GM18517 (cell line): Measurements from ENCODE around the gene GPC6.

ENCODE experiments used
- ATAC-seq: cut with Tn5 transposase; IDR thresholded peaks from one replicate; pipeline ENCODE4 v1.9.1; 2021; ENCODE audit warnings: mild to moderate bottlenecking, moderate library complexity; ENCODE audit not compliant: unreplicated experiment

Gene GPC6

GRCh38 chr13:93364166-93364565, 137.6 kb downstream of the GPC6 start:
- ATAC-seq: no peak

DNA sequence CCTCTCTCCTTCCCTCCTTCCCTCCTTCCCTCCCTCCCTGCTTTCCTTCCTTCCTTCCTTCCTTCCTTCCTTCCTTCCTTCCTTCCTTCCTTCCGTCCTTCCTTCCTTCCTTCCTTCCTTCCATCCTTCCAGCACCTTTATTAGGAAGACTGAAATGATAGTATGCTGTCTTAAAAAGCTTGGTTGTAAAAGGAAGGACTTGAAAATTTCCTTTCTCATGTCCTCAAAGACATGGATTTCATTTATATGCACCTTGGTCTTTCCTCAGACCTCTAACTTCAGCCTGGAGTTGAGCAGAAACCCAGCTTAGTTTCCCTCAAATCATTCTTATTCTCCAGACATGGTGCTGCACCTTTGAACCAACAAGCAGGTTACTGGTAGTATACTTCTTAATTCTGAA, 141.7 kb downstream of the GPC6 start:
- no peak for ATAC-seq

DNA sequence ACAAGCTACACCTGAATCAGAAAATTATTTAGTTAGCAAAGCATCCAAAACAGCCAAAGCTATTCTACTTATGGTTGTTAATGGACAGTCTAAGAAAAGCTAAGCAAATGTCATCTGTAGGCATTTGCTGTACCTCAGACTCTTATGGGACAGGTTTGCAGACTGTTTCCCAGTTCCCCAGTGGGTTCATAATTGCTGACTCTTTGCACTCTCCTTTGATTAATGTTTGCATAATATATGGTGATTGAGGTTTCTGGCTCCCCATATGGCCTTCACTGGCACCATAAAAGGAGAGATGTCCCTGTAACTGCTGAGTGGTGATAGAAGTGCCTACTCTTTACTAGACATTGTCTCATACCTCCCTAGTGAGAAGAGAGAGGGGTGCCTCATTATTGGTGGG, 142.1 kb downstream of the GPC6 start:
- ATAC-seq: no peak

GRCh38 chr13:93372856-93373255, 146.2 kb downstream of the GPC6 start:
- no peak for ATAC-seq

- ATAC-seq: no peak
Observed at GRCh38 chr13:93375491-93375890, 148.9 kb downstream of the GPC6 start.

DNA sequence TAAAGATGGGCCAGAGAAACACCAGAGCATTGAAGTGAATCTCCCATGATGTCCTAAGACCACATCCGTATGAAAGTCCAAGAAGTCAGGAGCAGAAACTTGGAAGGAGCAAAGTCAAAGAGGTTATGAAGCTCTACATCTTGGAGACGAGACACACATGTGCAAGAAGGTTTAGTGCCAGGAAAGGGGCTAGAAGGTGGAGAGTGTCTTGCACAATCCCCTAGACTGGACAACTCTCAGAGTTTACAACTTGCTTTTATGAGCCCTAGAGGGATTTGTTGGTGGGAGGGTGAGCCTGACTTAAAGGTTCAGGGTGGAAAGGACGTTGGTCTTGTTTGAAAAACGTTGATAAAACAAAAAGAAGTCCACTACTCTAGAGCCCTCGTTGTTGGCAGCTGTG, 150.6 kb downstream of the GPC6 start:
- no peak for ATAC-seq

DNA sequence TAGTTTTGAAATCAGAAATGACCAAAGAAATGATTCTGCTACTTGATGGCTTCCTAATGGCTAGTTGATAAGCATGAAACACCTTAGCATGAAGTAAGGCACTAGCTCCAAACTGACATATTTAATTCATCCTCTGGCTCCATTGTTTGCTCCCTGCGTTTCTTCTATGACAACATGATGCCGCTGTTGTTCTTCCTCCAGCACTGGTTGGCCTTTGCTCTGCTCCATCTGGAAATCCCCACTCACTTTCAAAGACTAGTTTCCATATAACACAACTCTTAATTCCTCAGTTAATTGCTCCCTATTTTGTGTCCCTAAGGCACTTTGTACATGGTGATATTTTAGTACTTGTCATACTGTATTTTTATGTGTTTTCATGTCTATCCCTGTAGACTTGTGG, 151.6 kb downstream of the GPC6 start:
- no peak for ATAC-seq

- ATAC-seq: no peak
Observed at GRCh38 chr13:93386116-93386515, 159.5 kb downstream of the GPC6 start.

DNA sequence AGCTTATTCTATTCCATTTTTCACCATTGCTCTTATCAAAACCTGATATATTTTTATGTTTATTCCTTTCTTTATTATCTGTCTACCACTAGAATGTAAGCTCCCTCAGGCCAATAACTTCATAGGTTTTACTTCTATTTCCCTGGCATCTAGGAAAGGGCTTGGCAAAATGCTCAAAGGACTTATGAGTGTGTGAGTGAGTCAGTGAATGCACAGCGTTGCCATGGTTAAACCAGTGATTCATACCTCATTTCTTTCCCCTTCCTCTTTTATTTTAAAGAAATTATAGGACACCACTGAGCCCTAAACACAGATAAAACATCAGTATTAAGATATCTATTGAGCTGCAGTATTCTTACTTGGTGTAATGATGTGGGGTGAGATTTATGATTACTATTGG, 162.1 kb downstream of the GPC6 start:
- no peak for ATAC-seq

DNA sequence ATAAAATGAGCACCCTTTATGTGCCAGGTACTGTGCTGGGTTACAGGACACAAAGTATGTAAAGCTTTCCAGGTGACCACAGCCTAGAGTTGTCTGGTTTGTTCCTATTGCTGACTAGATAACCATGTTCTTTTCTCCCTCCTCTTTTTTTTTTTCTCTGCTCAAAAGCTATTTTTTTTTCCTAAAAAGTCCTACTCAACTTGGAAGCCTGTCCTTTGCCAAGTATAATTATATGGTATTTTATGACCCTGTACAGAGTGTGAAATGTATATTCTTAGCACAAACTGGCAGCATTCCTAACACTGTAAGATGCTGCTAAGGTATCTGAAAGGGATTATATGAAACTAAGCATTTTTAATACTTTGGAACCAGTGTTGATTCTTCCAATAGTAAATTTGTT, 171.0 kb downstream of the GPC6 start:
- ATAC-seq: no peak

DNA sequence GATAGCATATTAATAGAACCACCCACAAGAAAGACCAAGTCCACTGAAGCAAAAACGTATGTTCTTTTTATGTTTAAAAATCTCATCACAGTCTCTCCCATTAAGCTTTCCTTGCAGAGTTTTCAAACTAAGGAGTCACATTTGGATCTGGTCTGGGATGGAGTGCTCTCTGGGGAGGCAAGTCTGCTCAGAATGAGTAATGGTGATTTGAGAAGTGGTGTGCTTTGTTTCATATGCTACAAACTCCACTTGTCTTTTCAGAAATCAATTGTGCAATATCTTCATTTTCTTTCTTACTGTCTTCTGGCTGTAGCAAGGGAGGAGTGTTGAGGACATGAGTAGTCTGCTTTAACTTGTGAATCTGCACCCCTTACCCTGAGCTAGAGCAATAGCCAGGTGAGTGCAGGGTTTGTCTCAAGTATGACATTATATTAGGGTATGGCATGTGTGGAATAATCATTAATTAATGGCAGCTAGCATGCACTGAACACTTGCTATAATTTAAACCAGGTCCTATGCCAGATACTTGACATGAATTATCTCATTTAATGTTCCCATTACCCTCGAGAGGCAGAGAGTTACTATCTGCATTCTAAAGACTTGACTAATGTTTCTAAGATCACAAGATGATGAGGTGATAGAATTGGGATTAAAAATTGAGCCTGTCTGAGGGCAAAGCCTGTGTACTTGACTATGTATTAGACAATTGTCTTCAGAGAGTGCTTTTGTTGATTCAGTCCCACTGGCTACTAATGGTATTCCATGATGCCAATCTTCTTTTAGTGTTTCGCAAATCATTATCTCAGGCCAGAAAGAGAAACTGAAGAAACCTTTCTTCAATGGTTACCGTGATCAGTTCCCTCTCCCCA, 171.8 kb downstream of the GPC6 start:
- ATAC-seq: no peak

GRCh38 chr13:93399212-93399611, 172.6 kb downstream of the GPC6 start:
- no peak for ATAC-seq

- ATAC-seq: no peak
Observed at GRCh38 chr13:93406136-93406535, 179.5 kb downstream of the GPC6 start.

DNA sequence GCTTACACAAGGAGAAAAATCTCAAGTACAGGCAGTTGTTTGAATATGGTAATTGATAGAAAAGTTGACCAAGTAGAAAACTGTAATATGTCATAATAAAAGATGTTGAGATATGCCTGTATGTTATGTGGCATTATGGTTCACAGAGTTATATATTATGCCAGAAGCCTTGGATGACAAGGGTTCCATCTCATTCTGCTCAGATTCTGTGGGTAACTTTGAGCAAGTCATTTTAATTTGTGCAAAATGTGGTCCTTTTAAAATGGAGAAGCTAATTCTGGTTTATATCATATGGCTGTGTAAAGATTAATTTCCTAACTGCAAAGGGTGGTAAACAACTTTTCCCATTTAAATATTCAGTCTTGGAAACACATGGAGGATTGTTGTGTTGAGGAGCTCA, 180.9 kb downstream of the GPC6 start:
- ATAC-seq: no peak

DNA sequence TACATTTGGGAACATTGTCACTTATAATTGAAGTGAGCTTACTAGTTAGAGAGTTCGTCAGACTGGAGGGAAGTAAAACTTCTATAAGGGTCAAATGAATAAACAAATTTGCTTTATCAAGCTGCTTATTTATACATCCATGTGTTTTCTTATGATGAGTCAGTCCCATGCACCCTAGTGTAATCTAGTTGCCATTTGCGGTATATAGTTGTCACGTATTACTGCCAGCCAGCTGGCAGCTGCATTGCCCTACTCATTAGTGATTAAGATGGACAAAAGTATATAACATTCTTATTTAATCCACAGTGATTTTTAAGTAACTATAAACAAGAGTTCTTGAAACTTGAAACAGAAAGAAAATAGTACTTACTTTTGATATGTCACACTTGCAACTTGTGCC, 182.4 kb downstream of the GPC6 start:
- ATAC-seq: no peak

GRCh38 chr13:93409816-93410215, 183.2 kb downstream of the GPC6 start:
- no peak for ATAC-seq

DNA sequence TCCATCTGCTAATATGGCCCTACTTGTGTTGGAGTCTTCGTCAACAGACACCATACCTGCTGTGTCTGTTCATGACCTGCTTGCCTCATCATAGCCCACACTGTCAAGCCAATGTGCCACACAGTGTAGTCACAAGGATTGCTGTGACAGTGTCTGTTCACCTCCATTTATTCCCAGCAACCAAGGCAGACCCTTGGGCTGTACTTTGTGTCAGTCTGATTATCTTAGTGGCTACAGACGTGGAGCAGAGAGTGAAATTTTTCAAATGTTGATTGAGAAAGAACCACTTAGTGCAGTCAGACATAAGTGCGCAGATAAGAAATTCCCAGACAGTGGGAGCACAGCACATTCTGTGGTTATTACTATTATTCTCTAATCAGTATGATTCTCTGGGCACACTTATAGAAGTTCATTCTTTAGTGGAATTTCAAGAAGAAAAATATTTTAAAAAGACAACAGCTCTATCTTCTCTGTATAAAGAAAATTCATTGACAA, 184.6 kb downstream of the GPC6 start:
- ATAC-seq: no peak

GRCh38 chr13:93412676-93413075, 186.1 kb downstream of the GPC6 start:
- ATAC-seq: no peak

DNA sequence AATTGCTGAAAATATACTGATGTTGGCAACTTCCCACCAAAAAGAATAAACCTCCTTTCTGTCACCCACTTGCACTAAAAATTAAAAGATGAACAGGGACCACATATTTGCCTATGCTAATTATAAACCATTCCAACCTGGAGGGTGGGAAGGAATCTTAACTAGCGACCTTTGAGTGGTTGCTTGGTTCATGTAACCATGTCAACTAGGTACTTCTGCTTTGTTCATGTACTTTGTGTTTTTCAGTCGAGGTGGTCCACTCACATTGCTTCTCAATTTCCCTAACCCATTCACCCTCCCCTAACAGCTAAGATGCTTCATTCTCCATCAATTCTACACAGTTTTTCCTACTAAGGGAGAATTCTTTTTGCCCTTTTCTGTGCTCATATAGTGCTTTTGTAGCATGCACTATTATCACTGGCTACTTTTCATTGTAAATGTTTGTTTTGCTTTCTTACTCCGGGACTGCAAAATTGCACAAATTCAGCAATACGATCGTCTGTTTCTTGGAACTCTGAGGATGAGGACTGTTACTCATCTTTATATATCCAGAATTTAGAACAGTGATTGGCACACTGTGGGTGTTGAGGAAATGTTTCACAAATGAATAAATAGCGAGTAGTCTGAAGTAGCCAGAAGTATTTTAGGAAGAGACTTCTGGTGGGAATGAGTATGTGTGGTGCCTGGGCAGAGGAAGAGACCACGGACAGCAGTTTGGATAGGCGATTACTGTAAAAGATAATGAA, 187.5 kb downstream of the GPC6 start:
- ATAC-seq: no peak

DNA sequence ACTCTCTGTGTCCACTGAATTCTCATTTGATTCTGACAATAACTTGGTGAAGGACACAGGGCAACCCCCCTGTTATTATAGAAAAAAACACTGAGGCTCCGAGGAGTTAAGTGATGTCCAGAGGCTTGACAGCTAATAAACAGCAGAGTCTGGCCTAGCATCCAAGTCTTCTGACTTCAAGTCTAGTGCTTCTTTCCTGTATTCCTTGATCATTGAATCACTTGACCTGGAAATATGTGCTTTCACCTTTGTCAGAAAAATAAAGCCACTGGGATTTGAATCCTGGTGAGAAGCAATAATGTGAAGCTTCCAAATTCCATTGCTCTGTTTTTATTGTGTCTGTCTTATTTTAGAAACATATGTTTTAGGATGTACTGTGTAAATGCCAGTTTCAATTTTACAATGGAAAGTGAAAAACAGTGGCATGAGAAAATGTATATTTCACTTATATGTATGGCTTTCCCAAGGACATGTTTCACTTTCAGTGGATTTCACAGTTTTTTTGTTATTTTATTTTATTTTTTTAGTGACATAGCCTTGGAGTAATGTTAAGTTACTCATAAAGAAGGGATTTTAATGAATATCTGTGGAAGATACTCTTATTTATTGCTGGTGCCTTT, 190.2 kb downstream of the GPC6 start:
- no peak for ATAC-seq

DNA sequence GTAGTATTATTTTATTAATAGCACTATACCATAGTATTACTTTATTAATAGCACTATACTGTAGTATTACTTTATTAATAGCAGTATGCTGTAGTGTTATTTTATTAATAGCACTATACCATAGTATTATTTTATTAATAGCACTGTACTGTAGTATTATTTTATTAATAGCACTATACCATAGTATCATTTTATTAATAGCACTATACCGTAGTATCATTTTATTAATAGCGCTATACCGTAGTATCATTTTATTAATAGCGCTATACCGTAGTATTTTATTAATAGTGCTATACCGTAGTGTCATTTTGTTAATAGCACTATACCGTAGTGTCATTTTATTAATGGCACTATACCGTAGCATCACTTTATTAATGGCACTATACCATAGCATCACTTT, 191.8 kb downstream of the GPC6 start:
- no peak for ATAC-seq

DNA sequence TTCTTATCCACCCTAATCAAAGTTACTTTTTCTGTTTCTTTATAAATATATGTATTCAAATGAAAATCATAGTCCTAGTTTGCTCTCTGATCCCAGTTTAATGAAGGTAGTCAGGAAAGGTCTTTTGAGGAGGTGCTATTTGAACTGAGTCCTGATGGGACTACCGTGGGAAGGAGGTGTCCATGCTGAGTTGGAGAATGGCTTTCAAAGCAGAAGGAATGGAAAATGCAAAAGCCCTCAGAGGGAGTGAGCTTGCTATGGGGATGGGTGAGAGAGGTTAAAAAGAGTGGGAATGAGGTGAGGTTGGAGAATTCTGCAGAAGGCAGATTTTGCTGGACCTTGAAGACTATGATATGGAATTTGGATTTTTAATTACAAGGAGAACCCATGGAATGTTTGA, 193.6 kb downstream of the GPC6 start:
- no peak for ATAC-seq
